DOHH2 (cell line): Measurements from ENCODE around the gene MAP6.
A peak's percentile ranks its signal among the peaks of the same experiment; 100 is the strongest.

Source experiments
- EZH2phosphoT487 ChIP-seq: fragments of 200-600 bp; sonication (generic); IDR thresholded peaks from 2 replicates; pipeline ENCODE4 v1.6.1; 2017; ENCODE audit warnings: borderline replicate concordance, mild to moderate bottlenecking, antibody characterized with exemption, low read length, moderate library complexity, mixed read lengths
- TF ChIP-seq, protein P1 (sequence below): fragments of 200-600 bp; sonication (generic); IDR thresholded peaks from one replicate; pipeline ENCODE4 v1.5.1; 2014; ENCODE audit warnings: antibody characterized with exemption, mild to moderate bottlenecking, low read depth, low read length; ENCODE audit not compliant: poor library complexity, severe bottlenecking

DNA sequence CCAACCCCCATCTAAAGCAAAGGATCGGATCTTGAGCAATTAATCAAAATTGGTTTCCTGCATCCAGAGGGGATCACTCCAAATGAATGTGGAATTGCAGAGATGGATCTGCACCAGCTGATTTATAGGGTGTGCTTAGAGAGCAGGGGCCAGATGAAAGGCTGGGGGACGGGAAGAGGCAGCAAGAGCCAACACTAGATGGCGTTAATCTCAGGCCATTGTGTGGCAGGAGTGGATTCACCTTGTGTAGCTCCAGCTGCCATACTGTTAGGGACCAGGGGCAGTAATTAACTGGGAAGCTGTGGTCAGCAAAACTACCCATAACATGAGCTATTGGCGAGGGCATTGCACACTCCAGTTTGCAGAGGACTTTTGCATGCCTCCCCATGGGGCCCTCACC, 71.2 kb downstream of the MAP6 start:
- TF ChIP-seq, protein P1, sequence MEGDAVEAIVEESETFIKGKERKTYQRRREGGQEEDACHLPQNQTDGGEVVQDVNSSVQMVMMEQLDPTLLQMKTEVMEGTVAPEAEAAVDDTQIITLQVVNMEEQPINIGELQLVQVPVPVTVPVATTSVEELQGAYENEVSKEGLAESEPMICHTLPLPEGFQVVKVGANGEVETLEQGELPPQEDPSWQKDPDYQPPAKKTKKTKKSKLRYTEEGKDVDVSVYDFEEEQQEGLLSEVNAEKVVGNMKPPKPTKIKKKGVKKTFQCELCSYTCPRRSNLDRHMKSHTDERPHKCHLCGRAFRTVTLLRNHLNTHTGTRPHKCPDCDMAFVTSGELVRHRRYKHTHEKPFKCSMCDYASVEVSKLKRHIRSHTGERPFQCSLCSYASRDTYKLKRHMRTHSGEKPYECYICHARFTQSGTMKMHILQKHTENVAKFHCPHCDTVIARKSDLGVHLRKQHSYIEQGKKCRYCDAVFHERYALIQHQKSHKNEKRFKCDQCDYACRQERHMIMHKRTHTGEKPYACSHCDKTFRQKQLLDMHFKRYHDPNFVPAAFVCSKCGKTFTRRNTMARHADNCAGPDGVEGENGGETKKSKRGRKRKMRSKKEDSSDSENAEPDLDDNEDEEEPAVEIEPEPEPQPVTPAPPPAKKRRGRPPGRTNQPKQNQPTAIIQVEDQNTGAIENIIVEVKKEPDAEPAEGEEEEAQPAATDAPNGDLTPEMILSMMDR = peak; percentile 90
- TF ChIP-seq EZH2phosphoT487 = no peak
